Retina (tissue), 1 donor: ENCODE measurements around the gene SRRM3.
"Not testable (repeated sequence)": the region's sequence is repeated elsewhere in the genome, so short reads cannot be mapped to it uniquely, and the experiment has no call there.

ENCODE experiments used
- DNase-seq: peaks from one replicate; pipeline ENCODE4 v3.0.0-alpha.2; 2016

Gene SRRM3, protein sequence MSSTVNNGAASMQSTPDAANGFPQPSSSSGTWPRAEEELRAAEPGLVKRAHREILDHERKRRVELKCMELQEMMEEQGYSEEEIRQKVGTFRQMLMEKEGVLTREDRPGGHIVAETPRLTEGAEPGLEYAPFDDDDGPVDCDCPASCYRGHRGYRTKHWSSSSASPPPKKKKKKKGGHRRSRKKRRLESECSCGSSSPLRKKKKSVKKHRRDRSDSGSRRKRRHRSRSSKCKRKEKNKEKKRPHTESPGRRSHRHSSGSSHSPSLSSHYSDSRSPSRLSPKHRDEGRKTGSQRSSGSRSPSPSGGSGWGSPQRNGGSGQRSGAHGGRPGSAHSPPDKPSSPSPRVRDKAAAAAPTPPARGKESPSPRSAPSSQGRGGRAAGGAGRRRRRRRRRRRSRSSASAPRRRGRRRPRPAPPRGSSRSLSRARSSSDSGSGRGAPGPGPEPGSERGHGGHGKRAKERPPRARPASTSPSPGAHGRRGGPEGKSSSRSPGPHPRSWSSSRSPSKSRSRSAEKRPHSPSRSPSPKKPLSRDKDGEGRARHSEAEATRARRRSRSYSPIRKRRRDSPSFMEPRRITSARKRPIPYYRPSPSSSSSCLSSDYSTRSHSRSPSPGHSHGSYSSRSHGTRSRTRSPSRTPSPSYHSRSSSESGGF

DNA sequence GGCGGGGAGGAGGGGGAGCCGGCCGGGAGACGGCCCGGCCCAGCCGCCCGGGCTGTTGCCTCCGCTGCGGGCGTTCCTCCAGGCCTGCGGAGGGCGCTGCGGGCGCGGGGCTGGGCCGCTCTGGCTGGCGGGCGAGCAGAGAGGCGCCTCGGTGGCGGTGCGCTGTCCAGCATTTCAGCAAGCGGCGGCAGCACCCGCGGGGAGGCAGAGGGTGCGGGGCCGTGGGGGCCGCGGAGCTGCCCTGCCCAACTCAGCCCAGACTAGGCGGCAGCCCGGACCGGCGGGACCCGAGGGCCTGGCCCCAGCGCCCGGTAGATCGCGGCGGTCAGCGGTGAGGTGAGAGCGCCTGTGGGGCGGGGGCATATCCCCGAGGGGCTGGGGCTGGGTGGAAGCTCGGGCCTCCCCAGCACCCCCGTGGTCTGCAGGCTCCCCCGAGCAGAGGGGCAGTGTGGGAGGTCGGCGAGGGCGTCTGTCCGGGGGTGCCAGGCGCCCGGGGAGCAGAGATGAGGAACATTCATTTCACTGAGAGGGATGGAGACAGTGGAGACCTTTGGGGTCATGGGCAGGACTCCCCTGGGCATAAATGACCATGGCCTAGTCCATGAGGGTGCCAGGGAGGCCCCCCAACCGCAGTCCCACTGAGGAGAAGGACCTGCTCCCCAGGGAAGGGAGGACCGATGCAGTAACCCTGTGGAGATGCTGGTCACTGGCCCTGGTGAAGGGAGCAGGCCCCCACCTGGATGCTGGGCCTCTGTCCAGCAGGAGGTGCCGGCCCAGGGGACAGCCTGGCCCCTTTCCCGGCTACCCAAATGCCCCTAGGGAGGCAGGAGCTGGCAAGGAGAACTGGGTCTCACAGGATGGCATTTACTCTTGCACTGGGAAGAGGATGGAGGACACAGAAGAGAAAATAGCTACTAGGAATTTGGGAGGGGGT lies at the start of gene SRRM3:
SRRM3 (plus strand) TSS at position 165 of the 934 bp plus-strand sequence. CDS start 33,171 bp downstream, outside the sequence.
- DNase-seq, result peak; percentile 87

DNA sequence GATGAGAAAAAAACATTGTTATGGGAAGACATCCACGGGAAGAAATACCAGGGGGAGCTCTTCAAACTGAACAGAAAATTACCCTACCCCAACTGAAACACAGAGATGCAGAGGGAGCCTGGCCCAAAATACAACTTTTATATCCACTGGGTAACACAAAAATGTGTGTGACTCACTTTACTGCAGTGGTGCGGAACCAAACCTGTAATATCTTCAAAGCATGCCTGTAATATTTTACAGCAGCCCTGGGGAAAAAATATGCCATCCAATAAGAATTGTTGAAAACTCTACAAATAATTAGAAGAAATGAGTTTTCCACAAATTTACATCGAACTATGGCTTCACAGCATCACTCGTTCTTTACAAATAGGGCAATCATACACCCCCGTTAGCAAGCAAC lies 49.8 kb upstream of the SRRM3 start:
- DNase-seq, result no peak

DNA sequence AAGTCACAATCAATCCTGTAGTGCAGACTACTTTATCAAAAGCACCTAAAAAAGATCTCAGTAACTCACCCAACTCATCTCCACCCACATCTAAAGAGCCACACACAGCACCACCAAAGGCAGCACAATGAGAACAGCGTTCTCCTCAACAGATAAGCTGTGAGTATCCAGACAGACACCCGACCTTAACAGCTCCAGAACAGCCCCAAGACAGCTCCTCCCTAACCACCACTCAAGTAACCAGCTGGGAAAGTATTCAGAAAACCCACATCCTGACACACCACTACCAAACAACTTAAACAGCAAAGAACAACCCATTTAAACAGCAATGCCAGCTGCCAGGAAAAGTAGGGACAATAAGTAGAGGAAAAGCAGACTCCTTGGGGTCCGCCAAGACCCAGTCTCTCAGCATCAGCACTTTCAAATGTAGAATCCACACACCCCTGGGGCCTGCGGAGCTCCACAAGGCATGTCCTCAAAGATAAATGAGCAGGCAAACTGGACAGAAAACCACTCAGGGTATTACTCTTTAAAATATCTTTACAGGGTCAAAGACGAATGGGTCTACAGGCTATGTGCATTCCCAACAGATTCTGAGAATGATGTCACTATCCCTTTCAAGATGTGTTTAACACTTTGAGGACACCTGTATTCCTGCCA lies 48.0 kb upstream of the SRRM3 start:
- DNase-seq, result not testable (repeated sequence)

DNA sequence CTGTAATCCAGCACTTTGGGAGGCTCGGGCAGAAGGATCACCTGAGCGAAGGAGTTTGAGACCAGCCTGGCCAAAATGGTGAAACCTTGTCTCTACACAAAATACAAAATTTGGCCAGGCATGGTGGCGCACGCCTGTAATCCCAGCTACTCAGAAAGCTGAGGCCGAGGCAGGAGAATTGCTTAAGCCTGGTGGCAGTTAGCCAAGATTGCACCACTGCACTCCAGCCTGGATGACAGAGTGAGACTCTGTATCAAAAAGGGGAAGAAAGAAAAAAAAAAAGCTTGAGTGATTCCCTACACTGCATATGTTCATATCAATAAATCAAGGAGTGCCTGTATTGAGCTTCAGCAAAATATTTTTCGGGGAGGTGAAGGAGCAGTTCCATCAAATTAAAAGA lies 45.8 kb upstream of the SRRM3 start:
- no peak for DNase-seq

DNA sequence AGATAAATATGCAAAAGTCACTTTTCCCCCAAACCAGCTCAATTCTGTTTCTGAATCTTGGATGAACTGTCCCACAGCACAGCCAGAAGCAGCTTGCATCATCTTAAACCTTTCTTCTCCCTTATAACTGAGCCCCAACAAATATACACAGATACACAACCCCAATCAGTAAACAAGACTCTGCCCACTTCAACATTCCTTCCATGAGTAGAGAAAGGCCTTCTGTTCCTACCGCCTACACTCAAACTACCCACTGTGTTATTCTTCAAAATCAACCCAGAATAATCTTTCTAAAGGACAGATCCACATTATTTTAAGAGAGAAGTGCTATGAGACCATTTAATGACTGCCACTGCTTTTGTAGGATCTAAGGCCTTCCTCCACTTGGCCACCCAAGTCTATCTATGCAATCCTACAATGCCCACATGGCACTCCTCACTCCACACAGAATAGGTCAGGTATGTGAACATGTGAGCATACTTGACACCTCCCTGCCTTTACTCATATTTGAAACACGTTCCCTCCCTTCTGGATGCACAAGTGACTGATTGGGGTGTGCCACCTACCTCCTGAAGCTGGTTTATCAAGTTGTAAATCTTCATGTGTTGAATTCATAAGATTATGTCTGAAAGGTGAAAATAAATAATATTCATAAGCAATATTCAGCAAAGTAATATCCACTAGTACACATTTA lies 44.6 kb upstream of the SRRM3 start:
- DNase-seq, result not testable (repeated sequence)

DNA sequence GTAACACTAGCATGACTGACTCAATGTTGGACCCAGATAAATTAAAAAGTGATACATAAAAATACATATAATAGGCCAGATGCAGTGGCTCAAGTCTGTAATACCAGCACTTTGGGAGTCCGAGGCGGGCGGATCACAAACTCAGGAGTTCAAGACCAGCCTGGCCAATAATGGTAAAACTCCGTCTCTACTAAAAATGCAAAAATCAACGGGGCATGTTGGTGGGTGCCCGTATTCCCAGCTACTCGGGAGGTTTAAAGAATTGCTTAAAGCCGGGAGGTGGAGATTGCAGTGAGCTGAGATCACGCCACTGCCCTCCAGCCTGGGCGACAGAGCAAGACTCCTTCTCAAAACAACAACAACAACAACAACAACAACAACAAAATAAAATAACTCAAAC lies 43.3 kb upstream of the SRRM3 start:
- DNase-seq, result not testable (repeated sequence)

DNA sequence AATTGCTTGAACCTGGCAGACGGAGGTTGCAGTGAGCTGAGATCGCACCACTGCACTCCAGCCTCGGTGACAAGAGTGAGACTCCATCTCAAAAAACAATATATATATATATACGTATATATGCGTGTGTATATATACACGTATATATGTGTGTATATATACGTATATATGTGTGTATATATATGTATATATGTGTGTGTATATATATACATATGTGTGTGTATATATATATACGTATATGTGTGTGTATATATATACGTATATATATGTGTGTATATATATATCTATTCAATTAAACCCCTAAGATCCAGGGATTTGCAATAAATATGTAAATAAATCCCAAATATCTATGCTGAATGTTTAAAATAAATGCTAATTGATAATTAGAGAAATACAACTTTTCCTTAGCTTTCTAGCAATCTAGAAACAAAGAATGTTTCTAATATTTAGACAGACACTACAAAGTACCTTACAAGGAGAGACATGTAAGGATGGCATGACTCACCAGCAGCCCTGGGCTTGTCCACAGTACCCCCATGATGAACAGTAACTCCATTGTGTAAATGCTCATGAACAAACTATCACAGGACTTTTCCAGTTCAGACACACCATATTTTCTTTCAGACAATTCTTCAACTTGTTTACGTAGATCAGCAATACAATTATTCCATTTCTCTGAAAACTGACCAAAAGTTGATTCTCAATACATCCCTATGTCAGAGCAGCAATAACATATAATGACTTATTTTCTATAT lies 39.1 kb upstream of the SRRM3 start:
- DNase-seq, result not testable (repeated sequence)

DNA sequence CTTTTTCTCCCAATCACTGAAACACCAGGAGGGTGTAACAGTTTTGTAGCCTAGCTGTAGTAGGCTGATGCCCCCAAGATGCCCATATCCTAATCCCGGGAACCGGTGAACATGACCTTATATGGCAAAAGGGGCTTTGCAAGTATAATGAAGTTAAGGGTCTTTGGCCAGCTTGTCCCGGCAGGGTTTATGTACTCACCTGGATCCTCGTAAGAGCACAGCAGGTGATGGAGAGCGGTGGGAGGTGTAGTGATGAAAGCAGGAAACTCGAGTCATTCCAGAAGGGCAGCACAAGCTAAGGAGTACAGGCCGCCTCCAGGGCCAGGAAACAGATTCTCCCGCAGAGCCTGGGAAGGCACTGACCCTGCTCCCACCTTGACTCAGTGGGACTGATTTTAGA lies 37.9 kb upstream of the SRRM3 start:
- not testable (repeated sequence) for DNase-seq

DNA sequence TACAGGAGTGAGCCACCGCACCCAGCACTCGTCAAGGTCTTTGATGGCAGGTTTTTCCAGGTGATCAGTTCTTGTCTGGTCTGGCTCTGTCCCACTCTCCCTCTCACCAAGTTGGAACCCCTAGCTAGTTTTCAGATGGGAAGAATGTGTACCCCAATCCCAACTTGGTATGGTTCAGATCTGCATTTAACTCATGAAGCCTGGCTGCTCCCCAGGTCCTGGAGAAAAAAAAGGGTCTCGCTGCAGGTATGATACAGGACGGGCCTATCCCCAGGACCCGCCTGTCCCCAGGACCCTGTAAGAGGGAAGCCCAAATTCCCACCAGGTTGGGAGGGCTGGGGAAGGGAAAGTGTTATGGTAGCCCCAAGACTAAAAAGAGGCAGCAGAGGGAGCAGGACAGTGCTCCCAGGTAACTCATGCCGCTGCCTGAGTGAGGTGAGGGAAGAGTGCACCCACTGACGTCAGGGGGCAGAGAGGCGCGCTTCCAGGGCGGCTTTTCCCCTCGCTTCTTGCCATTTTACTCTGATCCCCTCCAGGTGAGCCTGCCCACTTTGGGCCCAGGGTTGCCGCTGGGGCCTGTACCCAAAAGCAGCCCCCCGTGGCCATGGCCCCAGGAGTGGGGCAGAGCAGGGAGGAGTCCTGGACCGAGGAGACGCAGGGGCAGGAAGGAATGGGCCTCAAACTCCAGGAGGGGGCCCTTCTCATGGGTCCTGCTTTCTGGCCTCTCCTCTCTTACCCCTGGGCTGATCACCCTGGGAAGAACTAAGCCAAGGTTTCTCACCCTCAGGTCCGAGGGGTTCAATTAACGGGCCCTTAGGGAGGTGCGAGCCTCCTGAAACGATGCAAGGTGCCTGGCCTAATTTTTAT lies 36.4 kb upstream of the SRRM3 start:
- DNase-seq, result no peak

DNA sequence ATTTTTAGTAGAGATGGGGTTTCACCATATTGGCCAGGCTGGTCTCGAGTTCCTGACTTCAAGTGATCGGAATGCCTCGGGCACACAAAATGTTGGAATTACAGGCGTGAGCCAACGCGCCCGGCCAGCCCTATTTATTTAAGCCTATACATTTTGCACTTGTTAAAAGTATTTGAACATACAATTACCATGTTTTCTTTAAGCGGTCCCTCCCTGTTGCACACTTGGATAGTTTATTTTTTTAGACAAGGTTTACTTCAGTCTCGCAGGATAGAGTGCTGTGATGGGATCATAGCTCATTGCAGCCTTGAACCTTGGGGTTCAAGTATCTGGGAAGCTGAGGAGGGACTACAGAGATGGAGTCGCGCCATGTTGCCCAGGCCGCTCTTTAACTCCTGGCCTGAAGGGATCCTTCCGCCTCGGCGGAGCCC lies 35.7 kb upstream of the SRRM3 start:
- DNase-seq, result no peak

DNA sequence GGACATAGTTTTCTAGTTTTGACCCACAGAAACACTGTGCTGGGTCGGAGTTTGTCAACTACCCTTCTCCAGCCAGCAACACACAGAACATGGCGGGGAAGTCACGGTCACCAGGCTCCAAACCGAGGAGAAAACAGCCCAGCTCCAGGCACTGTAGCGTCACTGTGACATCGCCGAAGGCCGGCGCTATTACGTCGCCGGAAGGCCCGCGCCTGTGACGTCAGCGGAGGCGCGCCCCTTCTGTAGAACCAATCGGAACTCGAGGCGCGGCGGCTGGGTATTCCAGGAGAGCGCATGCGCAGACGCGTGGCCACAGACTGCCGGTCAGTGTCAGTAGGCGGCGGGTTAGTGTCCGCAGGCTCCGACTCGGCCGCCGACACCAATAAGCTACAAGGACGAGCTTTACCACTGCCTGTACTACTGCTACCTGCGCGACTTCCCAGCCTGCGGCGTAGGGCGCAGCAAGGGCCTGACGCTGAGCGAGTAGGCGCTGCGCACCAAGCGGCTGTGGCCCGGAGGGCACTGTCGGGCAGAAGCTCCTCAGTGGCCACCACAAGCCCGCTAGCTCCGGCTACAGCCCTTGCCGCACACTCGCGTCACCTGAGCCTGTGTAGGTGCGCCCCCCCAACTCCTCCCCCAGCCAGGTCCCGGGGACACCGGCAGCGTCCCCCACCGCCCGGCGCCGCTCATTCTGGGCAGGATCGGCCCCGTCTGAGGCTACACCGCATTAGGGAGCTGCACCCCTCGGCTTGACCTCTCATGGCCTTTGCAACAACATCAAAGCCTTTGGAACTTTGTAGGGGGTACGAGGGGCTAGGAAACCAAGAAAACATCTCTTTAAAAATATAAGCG lies 35.1 kb upstream of the SRRM3 start:
- DNase-seq, result peak; percentile 97

DNA sequence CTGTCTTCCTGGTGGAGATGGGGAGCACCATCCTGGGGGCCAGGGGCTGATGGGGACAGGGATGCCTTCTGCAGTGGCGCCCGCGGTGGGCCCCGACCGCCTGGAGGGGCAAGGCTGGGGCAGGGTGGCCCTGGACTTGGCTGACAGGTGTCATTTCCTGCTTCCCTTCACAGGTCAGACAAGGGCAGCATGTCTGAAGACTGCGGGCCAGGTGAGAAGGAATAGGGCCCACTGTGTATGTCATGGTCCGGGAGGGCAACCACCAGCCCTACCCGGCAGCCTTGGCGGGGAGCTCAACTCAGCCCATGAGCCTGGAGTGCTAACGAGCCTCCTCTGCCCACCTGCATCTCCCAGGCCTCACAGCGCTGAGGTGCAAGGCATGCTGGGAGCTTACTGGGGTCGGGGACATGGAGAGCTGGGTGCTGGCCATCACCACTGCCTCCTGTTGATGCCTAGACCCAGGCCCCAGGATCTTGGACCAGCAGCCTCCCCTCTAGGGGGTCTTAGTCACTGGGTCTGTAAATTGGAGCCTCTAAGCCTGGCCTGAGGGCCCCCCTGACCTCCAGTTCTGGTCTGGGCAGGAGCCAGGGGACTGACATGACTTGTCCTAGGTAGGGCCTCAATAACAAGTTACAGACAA lies 28.0 kb upstream of the SRRM3 start:
- no peak for DNase-seq

DNA sequence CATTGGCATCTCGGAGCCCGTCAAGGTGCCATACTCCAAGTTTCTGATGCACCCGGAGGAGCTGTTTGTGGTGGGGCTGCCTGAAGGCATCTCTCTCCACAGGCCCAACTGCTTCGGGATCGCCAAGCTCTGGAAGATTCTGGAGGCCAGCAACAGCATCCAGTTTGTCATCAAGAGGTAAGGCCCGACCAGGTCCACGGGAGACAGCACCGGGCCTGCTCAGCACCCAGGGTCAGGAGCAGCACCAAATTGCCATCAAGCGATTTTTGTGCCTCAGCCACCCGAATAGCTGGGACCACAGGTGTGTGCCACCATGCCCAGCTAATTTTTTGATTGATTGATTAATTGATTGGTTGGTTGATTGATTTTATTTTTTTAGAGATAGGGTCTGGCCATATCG lies 24.7 kb upstream of the SRRM3 start:
- not testable (repeated sequence) for DNase-seq

DNA sequence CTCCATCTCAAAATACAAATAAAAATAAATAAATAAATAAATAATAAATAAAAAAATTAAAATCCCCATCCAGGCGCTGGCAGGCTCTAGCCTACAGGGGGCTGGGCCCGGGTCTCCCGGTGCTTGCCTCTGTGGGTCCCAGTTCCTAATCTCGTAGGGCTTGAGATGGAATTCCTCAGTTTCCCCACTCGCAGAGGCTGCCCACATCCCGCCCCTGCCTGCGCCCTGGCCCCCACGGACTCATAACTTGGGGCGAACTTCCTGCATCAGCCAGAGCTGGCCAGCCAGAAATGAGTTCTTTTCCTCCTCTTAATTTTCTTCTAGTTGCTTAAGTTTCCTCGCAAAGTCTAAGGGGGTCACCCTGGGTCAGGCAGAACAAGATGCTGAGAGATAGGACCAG lies 22.0 kb upstream of the SRRM3 start:
- DNase-seq, result no peak

DNA sequence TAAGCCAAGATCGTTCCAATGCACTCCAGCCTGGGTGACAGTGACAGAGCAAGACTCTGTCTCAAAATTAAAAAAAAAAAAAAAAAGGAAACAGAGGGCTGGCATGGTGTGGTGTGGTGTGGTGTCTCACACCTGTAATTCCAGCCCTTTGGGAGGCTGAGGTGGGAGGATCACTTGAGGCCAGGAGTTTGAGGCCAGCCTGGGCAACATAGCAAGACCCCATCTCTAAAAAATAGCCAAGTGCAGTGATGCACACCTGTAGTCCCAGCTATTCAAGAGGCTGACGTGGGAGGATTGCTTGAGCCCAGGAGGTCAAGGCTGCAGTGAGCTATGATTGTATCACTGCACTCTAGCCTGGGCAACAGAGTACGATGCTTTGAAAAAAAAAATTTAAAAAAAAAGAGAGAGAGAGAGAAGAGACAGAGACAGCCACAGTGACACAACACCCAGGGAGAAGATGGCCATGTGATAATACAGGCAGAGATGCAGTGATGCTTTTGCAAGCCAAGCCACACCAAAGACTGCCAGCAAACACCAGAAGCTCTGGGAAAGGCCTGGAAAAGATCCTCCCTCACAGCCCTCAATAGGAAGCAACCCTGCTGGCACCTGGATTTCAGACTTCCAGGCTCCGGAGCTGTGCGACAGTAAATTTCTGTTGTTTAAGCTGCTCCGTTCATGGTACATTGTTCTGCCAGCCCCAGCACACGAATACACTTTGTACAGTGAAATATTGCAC lies 19.3 kb upstream of the SRRM3 start:
- no peak for DNase-seq

DNA sequence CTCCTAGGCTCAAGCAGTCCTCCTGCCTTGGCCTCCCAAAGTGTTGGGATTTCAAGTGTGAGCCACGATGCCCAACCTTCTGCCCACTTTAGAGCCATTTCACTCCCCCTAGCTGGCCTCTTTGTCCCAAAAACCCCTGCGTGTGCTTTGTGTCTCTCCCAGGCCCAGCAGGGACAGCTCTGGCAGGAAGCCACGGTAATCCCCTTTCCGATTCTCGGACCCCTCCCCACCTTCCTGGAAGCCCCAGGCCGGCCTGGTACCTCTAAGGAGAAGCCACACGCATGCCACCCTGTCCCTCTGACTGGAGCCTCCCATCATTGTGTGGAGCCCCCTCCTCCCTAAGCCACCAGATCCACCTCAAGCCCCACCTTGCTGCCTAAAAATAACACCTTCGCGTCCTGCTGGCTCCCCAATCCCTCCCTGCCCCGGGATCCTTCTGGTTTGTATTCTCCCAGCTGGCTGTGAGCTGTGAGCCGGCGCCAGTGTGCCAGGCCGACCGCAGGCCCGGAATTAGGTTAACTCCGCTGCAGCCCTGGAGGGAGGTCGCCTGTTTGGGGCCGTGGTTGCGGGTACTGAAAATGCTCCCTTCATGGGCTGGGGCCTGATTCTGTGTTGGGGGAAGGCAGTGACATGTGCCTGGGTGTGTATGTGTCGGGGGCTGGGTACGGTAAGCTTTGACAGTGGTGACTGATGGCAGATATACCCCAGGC lies 16.4 kb upstream of the SRRM3 start:
- DNase-seq, result peak; percentile 76

DNA sequence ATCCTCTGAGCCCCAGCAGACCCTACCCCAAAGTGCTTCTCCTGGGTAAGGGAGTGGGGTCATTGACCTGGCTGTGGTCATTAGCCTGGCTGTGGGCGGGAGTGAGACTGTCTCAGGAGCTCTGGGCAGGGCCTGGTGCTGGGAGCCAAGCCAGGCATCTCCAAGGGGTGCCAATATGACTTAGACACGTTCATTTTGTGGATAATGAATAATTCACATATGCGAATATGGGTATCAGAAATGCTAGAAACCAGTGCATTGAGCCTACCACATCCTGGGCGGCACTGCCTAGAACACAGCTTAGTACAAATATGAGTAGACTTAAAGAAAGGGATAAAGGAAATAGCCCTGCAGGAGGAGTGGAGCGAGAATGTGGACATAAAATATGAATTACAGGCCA lies 14.4 kb upstream of the SRRM3 start:
- no peak for DNase-seq
